Skeletal muscle tissue (tissue), 4 donors: ENCODE data around the gene EGLN1. TPM values are rescaled to one million over a fixed set of nuclear protein-coding genes. Genes with fewer than 3 reads are reported as not detected.
"Not testable (repeated sequence)": the region's sequence is repeated elsewhere in the genome, so short reads cannot be mapped to it uniquely, and the experiment has no call there.

Source experiments
- H3K27ac ChIP-seq: one replicate; pipeline ENCODE4 v1.7.0; 2013; ENCODE audit warnings: mild to moderate bottlenecking, low read depth, low read length, inconsistent platforms
- H3K27me3 ChIP-seq, 3 donors: one replicate each; pipeline ENCODE4 v1.7.0; 2013; ENCODE audit warnings: low read length in 3 of 3; ENCODE audit not compliant: control insufficient read depth in 3 of 3, insufficient read depth in 3 of 3
- H3K36me3 ChIP-seq, 3 donors: one replicate each; pipeline ENCODE4 v1.7.0; 2013; ENCODE audit warnings: low read length in 3 of 3; ENCODE audit not compliant: control insufficient read depth in 3 of 3, insufficient read depth in 3 of 3
- H3K4me1 ChIP-seq, 3 donors: one replicate each; pipeline ENCODE4 v1.7.0; 2013; ENCODE audit warnings: low read length in 3 of 3, mild to moderate bottlenecking in 3 of 3; ENCODE audit not compliant: control insufficient read depth in 3 of 3, insufficient read depth in 3 of 3
- H3K4me3 ChIP-seq, 3 donors: one replicate each; pipeline ENCODE4 v1.7.0; 2013; ENCODE audit warnings: low read length in 3 of 3
- H3K9ac ChIP-seq, 3 donors: one replicate each; pipeline ENCODE4 v1.7.0; 2013; ENCODE audit warnings: low read length in 3 of 3, mild to moderate bottlenecking in 3 of 3, moderate library complexity in 2 of 3, low read depth in 1 of 3
- H3K9me3 ChIP-seq, 3 donors: one replicate each; pipeline ENCODE4 v1.7.0; 2013; ENCODE audit warnings: low read length in 3 of 3; ENCODE audit not compliant: control insufficient read depth in 3 of 3
- total RNA-seq: library from RNA; depleted of rRNA; stranded (reverse); fragments of >200 nt; gene quantifications from one replicate; pipeline ENCODE4 v1.2.3, GENCODE V29; 2014
- donor health status: Osteomylitis.

EGLN1 gene
- total RNA-seq, 1 donor from 2014 or later, result 55.3 TPM

DNA sequence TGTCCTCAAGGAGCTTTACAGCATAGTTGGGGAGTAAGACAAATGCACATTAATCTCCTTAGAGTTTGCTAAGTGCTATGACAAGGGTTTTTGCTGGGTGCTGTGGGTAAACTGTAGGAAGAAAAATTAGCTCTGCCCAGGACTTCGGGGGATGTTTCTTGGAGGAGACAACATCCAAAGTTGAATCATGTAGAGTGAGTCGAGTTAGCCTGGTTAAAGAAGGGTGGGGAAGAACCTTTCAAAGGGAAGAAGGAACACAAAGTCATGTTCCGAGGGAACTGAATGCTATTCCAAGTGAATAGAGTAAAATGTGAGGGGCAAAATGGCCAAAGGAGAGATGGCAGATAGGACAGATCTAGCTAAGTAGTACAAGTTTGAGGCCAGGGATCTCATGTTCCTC is 66.9 kb downstream of the EGLN1 start:
- Histone ChIP-seq H3K9ac (no peak overlapping the region), H3K4me1 (peaks cover 0 to 13% (median 10%) of the 10 kb centered on the region in 3 donors), H3K4me3 (no peak overlapping the region), H3K36me3 (peaks cover 0 to 17% (median 1%) of the 10 kb centered on the region in 3 donors), H3K27ac (no peak overlapping the region), H3K9me3 (no peaks in the 10 kb centered on the region), H3K27me3 (no peaks in the 10 kb centered on the region)

DNA sequence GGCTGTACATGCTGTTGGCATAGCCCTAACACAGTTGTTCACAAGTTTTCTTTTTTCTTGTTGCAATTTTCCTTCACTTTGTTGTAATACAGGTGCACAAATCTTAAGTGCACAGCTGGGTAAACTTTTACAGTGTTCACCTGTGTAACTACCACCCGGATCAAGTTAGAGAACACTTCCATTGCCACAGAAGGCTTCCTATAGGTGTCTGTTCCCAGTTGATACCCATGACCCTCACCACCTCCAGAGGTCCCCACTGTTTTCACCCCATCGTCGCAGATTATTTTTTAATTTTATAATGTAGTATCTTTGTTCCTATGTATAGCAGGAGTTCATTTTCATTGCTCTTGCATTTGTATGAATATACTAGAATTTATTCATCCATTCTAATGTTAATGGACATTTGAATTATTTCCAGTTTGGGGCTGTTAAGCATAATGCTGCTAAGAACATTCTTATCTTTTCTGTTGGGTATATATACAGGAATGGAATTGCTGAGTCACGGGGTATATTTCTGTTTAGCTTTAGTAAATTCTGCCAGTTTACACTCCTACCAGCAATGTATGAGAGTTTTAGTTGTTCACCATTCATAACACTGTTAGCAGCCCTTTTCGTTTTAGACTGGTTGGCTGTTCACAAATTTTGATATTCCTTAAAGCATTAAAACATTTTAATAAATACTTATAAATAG is 67.6 kb downstream of the EGLN1 start:
- H3K9ac ChIP-seq, result no peak overlapping the region
- H3K27me3 ChIP-seq, result no peaks in the 10 kb centered on the region
- H3K27ac ChIP-seq, result no peak overlapping the region
- no peak overlapping the region for H3K4me3 ChIP-seq
- peaks cover 2 to 24% (median 8%) of the 10 kb centered on the region in 3 donors for H3K36me3 ChIP-seq
- H3K4me1 ChIP-seq, result peaks cover 0 to 8% (median 6%) of the 10 kb centered on the region in 3 donors
- H3K9me3 ChIP-seq, result no peaks in the 10 kb centered on the region

DNA sequence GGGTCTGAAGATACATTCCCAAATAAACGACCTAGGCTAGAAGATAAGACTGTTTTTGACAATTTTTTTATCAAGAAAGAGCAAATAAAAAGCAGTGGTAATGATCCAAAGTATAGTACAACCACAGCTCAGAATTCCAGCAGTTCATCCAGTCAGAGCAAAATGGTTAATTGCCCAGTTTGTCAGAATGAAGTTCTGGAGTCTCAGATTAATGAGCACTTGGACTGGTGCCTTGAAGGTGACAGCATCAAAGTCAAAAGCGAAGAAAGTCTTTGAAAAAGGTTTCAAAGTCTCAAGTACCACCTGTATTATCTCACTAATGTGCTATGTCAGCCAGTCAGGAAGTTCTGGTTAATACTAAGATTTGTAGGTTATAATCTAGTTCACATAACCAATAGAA is 69.0 kb downstream of the EGLN1 start:
- Histone ChIP-seq H3K27me3 (no peaks in the 10 kb centered on the region), H3K36me3 (peaks cover 3 to 31% (median 14%) of the 10 kb centered on the region in 3 donors), H3K27ac (no peak overlapping the region), H3K4me1 (peaks cover 0 to 7% (median 2%) of the 10 kb centered on the region in 3 donors), H3K9me3 (no peaks in the 10 kb centered on the region), H3K4me3 (no peak overlapping the region), H3K9ac (no peak overlapping the region)

DNA sequence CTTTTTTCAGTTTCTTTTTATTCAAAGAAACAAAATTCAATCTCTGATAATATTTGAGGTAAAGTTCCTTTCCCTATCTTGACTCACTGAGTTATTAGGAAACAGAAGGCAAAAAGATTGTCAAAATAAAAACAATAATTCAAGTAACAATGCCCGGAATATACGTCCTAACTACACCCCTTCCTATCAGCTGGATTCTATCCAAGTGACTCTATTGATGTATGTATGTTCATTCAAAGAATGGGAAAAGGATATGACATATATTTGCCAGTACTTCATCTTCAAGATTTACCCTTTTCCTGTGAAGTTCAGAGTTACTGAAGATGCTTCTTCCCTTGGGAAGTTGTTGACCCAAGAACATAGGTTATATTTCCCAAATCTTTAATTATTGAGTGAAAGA is 70.3 kb downstream of the EGLN1 start:
- Histone ChIP-seq H3K27me3 (no peaks in the 10 kb centered on the region), H3K4me1 (no peaks in the 10 kb centered on the region), H3K9ac (no peak overlapping the region), H3K36me3 (peaks cover 4 to 35% (median 18%) of the 10 kb centered on the region in 3 donors), H3K27ac (no peak overlapping the region), H3K4me3 (no peak overlapping the region), H3K9me3 (no peaks in the 10 kb centered on the region)

DNA sequence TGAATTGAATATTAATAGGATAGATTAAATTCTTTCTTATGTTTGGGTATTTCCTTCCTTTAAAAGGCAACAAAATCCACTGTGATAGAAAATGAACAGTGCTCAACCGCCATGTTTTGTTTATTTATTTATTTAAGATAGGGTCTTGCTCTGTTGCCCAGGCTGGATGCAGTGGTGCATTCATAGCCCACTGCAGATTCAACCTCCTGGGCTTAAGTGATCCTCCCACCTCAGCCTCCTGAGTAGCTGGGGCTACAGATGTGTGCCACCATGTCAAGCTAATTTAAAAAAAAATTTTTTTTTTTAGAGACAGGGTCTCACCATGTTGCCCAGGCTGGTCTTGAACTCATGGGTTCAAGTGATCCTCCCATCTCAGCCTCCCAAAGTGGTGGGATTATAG is 73.2 kb downstream of the EGLN1 start:
- H3K9ac ChIP-seq, H3K9me3 ChIP-seq, H3K27ac ChIP-seq, H3K27me3 ChIP-seq, H3K4me3 ChIP-seq, H3K4me1 ChIP-seq: not testable (repeated sequence)
- H3K36me3 ChIP-seq, result peaks cover 4 to 33% (median 20%) of the 10 kb centered on the region in 3 donors

DNA sequence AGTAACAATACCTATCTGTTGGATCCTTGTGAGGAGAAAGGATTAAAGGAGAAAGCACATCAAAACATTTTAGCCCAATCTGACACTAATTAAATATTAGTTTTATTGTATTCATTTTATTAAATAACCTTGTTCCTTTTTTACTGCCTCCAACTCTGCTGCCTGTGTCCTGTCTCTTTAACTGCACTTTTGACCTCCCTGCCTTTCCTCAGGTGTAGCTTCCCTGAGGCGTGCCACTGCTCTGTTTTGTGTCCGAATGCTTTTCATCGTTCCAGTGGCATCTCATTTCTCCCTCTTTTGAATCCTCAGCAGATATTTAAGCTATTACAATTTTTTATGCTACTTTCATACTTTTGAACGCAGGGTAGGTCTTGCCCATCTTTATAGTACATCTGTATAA is 73.6 kb downstream of the EGLN1 start:
- H3K27ac ChIP-seq, result no peak overlapping the region
- H3K27me3 ChIP-seq, result no peaks in the 10 kb centered on the region

DNA sequence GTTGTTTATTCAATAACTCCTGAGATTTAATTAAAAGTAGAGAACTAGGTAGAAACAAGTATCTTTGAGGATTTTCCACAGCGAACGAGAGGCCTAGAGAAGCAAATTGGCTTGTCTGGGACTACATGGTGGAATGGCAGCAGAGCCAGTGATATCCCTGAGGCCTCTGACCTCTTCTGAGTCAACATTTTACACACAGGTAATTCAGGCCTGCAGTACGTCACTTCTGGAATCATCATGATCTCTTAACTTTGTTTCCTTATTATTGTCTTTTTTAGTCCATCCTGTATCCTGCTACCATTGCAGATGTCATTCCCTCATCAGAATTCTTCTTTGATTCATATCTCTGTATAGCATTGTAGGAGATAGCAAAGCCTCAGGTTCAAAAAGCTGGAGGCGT is 74.1 kb downstream of the EGLN1 start:
- H3K4me1 ChIP-seq, result peaks cover 0 to 3% (median 0%) of the 10 kb centered on the region in 3 donors
- H3K27ac ChIP-seq, result no peak overlapping the region
- H3K27me3 ChIP-seq, result no peaks in the 10 kb centered on the region
- H3K9me3 ChIP-seq, result no peaks in the 10 kb centered on the region
- H3K4me3 ChIP-seq, result no peak overlapping the region
- no peak overlapping the region for H3K9ac ChIP-seq
- H3K36me3 ChIP-seq, result peaks cover 4 to 35% (median 24%) of the 10 kb centered on the region in 3 donors

More for the DNA sequence above, 73.6 kb downstream of the EGLN1 start:
- Histone ChIP-seq H3K4me1 (peaks cover 0 to 2% (median 0%) of the 10 kb centered on the region in 3 donors), H3K9me3 (no peaks in the 10 kb centered on the region), H3K4me3 (no peak overlapping the region), H3K9ac (no peak overlapping the region), H3K36me3 (peaks cover 4 to 33% (median 22%) of the 10 kb centered on the region in 3 donors)

DNA sequence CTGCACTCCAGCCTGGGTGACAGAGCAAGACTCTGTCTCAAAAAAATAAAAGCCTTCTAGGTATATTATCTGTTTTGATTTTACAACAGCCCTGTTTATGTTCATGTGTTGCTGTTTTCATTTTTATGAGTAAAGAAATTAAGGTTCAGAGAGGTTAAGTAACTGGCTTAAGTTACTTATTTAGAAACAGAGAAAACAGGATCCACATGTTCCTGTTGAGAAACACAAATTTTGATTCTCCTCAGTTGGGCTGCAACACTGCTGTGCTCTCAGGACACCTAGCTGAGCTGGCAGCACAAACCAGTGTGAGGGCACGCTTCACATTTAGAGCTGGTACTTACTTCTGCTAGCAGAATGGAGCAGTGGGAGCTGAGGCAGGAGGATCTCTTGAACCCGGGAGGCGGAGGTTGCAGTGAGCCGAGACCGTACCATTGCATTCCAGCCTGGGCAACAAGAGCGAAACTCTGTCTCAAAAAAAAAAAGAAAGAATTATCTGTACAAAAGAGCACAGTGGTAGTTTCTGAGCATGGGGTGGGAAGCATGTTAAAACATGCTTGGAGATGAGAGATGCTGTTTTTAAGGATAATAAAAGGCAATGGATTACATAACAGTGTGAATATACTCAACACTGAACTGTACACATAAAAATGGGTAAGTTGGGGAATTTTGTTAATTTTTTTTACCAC is 81.6 kb downstream of the EGLN1 start:
- Histone ChIP-seq H3K4me1 (peaks cover 24 to 36% (median 27%) of the 10 kb centered on the region in 3 donors), H3K27ac (no peak overlapping the region), H3K27me3 (no peaks in the 10 kb centered on the region), H3K36me3 (peaks cover 6 to 13% (median 8%) of the 10 kb centered on the region in 3 donors), H3K9me3 (no peaks in the 10 kb centered on the region), H3K9ac (peak overlapping the region in 1 of 3 donors; percentile 20), H3K4me3 (no peak overlapping the region)

DNA sequence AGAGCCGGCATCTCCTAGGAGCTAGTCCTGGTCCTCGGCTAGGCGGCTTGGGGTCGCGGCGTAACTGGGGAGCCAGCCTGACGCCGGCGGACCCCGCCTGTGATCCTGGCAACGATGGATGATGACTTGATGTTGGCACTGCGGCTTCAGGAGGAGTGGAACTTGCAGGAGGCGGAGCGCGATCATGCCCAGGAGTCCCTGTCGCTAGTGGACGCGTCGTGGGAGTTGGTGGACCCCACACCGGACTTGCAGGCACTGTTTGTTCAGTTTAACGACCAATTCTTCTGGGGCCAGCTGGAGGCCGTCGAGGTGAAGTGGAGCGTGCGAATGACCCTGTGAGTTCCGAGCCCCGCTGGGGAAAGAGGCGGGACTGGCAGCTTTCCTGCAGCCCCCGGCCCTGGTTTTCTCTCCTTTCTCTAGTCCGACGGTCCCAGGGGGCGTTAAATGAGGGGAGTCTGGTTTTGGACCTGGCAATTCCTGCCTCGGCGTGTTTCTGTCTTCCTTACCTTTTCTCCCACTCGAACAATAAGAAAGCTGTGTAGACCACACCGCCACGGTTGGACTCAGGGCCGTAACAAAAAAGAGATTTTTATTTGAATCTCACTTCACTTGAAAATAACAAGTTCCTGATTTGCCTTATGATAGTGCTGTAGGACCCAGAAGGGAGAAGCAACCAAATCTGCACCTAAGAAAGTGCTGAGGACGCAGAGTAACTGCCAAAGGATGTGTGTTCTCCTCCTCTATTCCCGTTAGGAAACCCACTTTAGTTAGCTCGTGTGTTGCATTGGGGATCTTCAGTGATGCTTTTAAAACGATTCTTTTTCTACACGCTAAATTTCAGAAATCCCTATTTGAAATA is 83.6 kb downstream of the EGLN1 start, which contains the start of gene SPRTN:
SPRTN (plus strand) TSS at position 24 of the 859 bp plus-strand sequence; CDS start at position 115, 91 bp downstream.
- Histone ChIP-seq H3K9me3 (no peaks in the 10 kb centered on the region), H3K4me3 (peak within 1 kb of the TSS; percentile 98 to 99 (median 99)), H3K27ac (peak within 1 kb of the TSS; percentile 99), H3K27me3 (no peaks in the 10 kb centered on the region), H3K9ac (peak within 1 kb of the TSS; percentile 92 to 99 (median 99)), H3K4me1 (peaks cover 36 to 41% (median 38%) of the 10 kb centered on the region in 3 donors), H3K36me3 (peaks cover 8 to 12% (median 9%) of the 10 kb centered on the region in 3 donors)
